IPS DF 6.9 (cell line): ENCODE data around the gene TRPM2.
A peak's percentile ranks its signal among the peaks of the same experiment; 100 is the strongest.
"Not testable (repeated sequence)": the region's sequence is repeated elsewhere in the genome, so short reads cannot be mapped to it uniquely, and the experiment has no call there.

Experiments
- DNase-seq: peaks from one replicate; pipeline ENCODE4 v3.0.0-alpha.2; 2013; ENCODE audit warnings: low read depth, low spot score
- H3K27ac ChIP-seq: one replicate; pipeline ENCODE4 v1.5.1; 2013; ENCODE audit warnings: low read length, control low read depth
- H3K27me3 ChIP-seq: 2 replicates; pipeline ENCODE4 v1.6.1; 2013; ENCODE audit warnings: mild to moderate bottlenecking, low read length; ENCODE audit not compliant: control insufficient read depth, insufficient read depth
- H3K36me3 ChIP-seq: 2 replicates; pipeline ENCODE4 v1.6.1; 2013; ENCODE audit warnings: low read length; ENCODE audit not compliant: control insufficient read depth, insufficient read depth
- H3K4me1 ChIP-seq: 2 replicates; pipeline ENCODE4 v1.6.1; 2013; ENCODE audit warnings: low read length; ENCODE audit not compliant: control insufficient read depth, insufficient read depth
- H3K4me3 ChIP-seq: 2 replicates; pipeline ENCODE4 v1.5.1; 2013; ENCODE audit warnings: mild to moderate bottlenecking, low read length
- H3K9me3 ChIP-seq: 2 replicates; pipeline ENCODE4 v1.6.1; 2013; ENCODE audit warnings: low read length, inconsistent platforms; ENCODE audit not compliant: control insufficient read depth, insufficient read depth
- WGBS: extraction: QIAGEN DNeasy Blood & Tissue Kit; methylation state at CpG from one replicate; pipeline ENCODE4 v1.1.7; 2013; ENCODE audit warnings: mixed read lengths, missing lambda C conversion rate; ENCODE audit not compliant: insufficient read length, insufficient coverage; 5-methylcytosine and 5-hydroxymethylcytosine counted together

Gene TRPM2

GRCh38 chr21:44337449-44337848, 16.0 kb upstream of the TRPM2 start:
- WGBS, result no CpG with 5 or more reads among the region's 3 CpGs
- Histone ChIP-seq H3K27ac (no peak overlapping the region), H3K36me3 (no peaks in the 10 kb centered on the region; the same call in 1 of the 2 replicates), H3K4me3 (no peak overlapping the region), H3K9me3 (no peaks in the 10 kb centered on the region), H3K4me1 (no peaks in the 10 kb centered on the region; the same call in 1 of the 2 replicates), H3K27me3 (no peaks in the 10 kb centered on the region)
- DNase-seq, result no peak

DNA sequence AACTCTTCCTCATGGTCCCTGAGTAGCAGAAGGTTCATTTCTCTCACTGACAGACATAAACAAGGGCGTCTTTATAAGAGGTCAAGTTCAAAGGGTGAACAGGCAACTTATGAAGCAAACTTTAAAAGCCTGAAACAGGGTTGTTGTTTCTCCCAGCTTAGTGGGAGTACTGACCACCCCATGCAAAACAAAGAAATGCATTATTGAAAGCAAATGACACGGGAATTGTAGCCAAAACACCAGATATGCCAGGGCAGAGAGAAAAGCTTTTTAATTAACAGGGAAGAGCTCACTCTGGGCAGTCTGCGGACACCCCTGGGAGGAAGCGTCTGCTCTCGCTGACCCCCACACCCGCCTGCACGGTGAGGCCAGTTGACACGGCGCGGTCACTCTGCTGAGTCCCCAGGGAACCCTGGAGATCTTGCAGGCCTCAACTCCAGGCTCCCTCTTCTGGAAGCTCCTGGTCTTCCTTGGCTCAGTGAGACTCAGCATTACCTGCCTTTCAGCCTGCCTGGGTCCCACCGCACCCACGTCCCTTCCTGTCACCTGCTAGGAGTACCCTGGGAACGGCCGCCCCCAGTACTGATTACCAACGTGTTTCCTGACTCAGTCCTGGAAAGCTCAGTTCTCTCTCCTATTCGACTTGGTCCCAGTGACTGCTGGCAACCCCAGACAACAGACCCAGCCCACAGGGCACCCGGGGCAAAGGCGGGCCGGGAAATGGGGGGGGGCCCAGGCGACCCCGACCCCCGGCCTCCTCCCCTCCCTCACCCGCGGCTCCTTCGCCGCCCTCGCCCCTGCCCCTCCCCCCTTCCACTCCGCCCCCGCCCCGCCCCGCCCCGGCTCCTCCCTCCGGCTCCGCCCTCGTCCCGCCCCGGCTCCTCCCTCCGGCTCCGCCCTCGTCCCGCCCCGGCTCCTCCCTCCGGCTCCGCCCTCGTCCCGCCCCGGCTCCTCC, 15.2 kb upstream of the TRPM2 start:
- no peak for DNase-seq
- Histone ChIP-seq H3K9me3 (no peaks in the 10 kb centered on the region), H3K27ac (no peak overlapping the region)

GRCh38 chr21:44338971-44339910, 14.2 kb upstream of the TRPM2 start, which contains the start of gene CFAP410:
TSS of gene CFAP410 (minus strand) at chr21:44339390. CDS start at chr21:44339194, 196 bp downstream.
- peak within 1 kb of the TSS; percentile 54; the same call in 1 of the 2 replicates for H3K4me3 ChIP-seq
- no peaks in the 10 kb centered on the region for H3K9me3 ChIP-seq
- no CpG with 5 or more reads among the region's 90 CpGs for WGBS
- H3K27ac ChIP-seq, result no peak within 1 kb of the TSS
- peak; percentile 78 for DNase-seq
- H3K4me1 ChIP-seq, result no peaks in the 10 kb centered on the region; the same call in 1 of the 2 replicates
- no peaks in the 10 kb centered on the region; the same call in 1 of the 2 replicates for H3K36me3 ChIP-seq
- no peaks in the 10 kb centered on the region for H3K27me3 ChIP-seq

More for the DNA sequence above, 15.2 kb upstream of the TRPM2 start:
- Histone ChIP-seq H3K27me3 (no peaks in the 10 kb centered on the region), H3K36me3 (no peaks in the 10 kb centered on the region; the same call in 1 of the 2 replicates), H3K4me3 (peak overlapping the region; percentile 32; the same call in 1 of the 2 replicates), H3K4me1 (no peaks in the 10 kb centered on the region; the same call in 1 of the 2 replicates)
- WGBS, result no CpG with 5 or more reads among the region's 47 CpGs

GRCh38 chr21:44341726-44342458, 11.5 kb upstream of the TRPM2 start:
- not testable (repeated sequence) for DNase-seq, H3K9me3 ChIP-seq, H3K4me3 ChIP-seq, H3K27me3 ChIP-seq, H3K4me1 ChIP-seq, H3K36me3 ChIP-seq, H3K27ac ChIP-seq
- no CpG with 5 or more reads among the region's 12 CpGs for WGBS

- not testable (repeated sequence) for H3K9me3 ChIP-seq, H3K4me3 ChIP-seq, H3K27me3 ChIP-seq, H3K36me3 ChIP-seq, DNase-seq, H3K27ac ChIP-seq, H3K4me1 ChIP-seq
- WGBS, result no CpG with 5 or more reads among the region's 8 CpGs
Observed at GRCh38 chr21:44342981-44343380, 10.4 kb upstream of the TRPM2 start.

DNA sequence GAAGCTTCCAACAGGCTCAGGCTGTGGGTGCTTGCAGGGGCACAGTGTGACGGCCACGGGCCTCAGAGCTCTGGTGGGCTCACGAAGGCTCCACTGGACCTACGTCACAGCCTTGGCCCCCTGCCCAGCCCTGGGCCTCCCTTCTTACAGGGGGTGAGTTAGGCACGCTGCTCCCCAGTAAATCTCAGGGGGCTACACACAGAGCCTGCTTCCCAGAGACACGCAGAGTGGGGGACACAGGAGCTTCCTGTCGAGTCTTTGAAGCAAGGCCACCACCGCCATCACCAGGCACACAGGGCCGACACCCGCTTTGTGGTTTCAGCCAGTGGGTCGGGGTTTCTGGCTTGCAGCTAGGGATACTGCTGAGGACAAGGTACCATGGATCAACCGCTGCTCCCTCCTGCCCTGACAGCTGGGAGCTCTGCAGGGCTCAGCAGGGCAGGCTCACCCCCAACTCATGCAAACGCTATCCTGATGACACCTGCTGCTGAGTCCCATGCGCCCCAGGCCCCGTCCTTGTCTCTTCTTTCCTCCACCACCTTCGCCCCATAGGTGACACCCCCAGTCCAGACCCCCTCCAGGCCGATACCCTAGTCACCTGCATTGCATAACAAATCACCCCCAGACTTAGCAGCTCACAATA, 8.8 kb upstream of the TRPM2 start:
- Histone ChIP-seq H3K4me3 (no peak overlapping the region; the same call in 1 of the 2 replicates), H3K27me3 (peaks cover 3% of the 10 kb centered on the region; the same call in 1 of the 2 replicates), H3K36me3 (no peaks in the 10 kb centered on the region; the same call in 1 of the 2 replicates), H3K9me3 (no peaks in the 10 kb centered on the region), H3K4me1 (peaks cover 1% of the 10 kb centered on the region; the same call in 1 of the 2 replicates), H3K27ac (no peak overlapping the region)
- WGBS, result no CpG with 5 or more reads among the region's 17 CpGs
- DNase-seq, result no peak

- Histone ChIP-seq H3K4me3 (no peak overlapping the region), H3K4me1 (peaks cover 1% of the 10 kb centered on the region; the same call in 1 of the 2 replicates), H3K27ac (no peak overlapping the region), H3K27me3 (peaks cover 4% of the 10 kb centered on the region; the same call in 1 of the 2 replicates), H3K9me3 (no peaks in the 10 kb centered on the region), H3K36me3 (no peaks in the 10 kb centered on the region; the same call in 1 of the 2 replicates)
- no peak for DNase-seq
- no CpG with 5 or more reads among the region's 11 CpGs for WGBS
Observed at GRCh38 chr21:44345495-44345894, 7.9 kb upstream of the TRPM2 start.

GRCh38 chr21:44347911-44348451, 5.4 kb upstream of the TRPM2 start:
- H3K4me3 ChIP-seq, result no peak overlapping the region
- no peaks in the 10 kb centered on the region for H3K9me3 ChIP-seq
- peaks cover 5% of the 10 kb centered on the region; the same call in 1 of the 2 replicates for H3K27me3 ChIP-seq
- peaks cover 1% of the 10 kb centered on the region; the same call in 1 of the 2 replicates for H3K4me1 ChIP-seq
- H3K27ac ChIP-seq, result no peak overlapping the region
- no peaks in the 10 kb centered on the region; the same call in 1 of the 2 replicates for H3K36me3 ChIP-seq
- WGBS, result no CpG with 5 or more reads among the region's 22 CpGs
- no peak for DNase-seq

DNA sequence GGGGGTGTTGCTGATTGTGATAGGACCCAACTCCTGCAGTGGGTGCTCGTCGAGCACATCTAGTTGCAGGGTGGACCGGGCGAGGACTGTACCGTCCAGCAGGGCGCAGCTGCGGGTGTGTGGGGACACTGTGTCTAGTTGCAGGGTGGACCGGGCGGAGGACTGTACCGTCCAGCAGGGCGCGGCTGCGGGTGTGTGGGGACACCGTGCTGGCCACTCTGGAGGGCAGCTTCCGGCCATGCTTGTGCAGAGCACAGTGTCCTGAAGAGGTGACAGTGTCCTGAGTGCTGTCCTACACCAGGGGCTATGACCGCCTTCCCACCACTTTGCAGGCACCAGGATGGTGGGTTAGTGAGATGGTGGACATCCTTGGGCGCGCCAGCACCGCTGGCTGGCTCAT, 4.6 kb upstream of the TRPM2 start:
- no CpG with 5 or more reads among the region's 19 CpGs for WGBS
- DNase-seq, result no peak
- Histone ChIP-seq H3K27ac (no peak overlapping the region), H3K9me3 (no peaks in the 10 kb centered on the region), H3K36me3 (no peaks in the 10 kb centered on the region; the same call in 1 of the 2 replicates), H3K4me1 (peaks cover 1% of the 10 kb centered on the region; the same call in 1 of the 2 replicates), H3K4me3 (no peak overlapping the region), H3K27me3 (peaks cover 5% of the 10 kb centered on the region; the same call in 1 of the 2 replicates)
